Hematopoietic multipotent progenitor cell (in vitro differentiated cells): ENCODE data around the gene LAMTOR2. TPM values are rescaled to one million over a fixed set of nuclear protein-coding genes. Genes with fewer than 3 reads are reported as not detected.
"Not testable (repeated sequence)": the region's sequence is repeated elsewhere in the genome, so short reads cannot be mapped to it uniquely, and the experiment has no call there.

Experiments used
- DNase-seq, 3 donors: peaks; one replicate each; pipeline ENCODE4 v3.0.0-alpha.2; 2011 to 2015; ENCODE audit warnings: low read depth in 2 of 3, low spot score in 2 of 3
- total RNA-seq: library from RNA; depleted of rRNA; stranded (reverse); fragments of >200 nt; gene quantifications from one replicate; pipeline ENCODE4 v1.2.3, GENCODE V29; 2012

The LAMTOR2 gene
- total RNA-seq: 68.1 TPM

DNA sequence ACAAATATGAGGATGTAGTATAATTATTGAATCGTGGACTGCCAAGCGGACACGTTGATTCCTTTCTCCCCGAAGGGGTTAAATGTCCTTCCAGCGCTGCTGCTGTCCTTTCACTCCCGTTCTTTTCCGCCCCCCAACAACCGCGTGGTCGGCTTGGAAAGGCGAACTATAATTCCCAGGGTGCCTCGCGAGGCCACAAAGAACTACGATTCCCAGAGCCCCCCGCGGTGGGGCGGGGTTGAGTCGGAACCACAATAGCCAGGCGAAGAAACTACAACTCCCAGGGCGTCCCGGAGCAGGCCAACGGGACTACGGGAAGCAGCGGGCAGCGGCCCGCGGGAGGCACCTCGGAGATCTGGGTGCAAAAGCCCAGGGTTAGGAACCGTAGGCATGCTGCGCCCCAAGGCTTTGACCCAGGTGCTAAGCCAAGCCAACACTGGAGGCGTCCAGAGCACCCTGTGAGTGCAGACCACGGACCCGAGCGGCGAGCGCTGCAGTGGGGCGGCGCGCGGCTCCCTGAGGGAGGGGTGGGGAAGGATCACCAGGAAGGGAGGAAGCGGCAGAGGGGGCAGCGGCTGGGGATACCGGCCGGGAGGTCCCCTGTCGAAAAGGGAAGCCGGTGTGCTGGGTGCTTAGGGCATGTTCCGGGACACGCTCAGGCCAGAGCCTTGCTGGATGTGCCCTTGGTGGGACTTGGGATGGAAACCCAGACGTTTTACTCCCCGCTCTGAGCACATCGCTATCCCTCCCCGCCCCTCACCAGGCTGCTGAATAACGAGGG, at the start of gene LAMTOR2:
LAMTOR2 (plus strand) TSS at position 283 of the 781 bp plus-strand sequence; CDS start at position 391, 108 bp downstream.
- peak; percentile 79 to 97 (median 94) for DNase-seq

DNA sequence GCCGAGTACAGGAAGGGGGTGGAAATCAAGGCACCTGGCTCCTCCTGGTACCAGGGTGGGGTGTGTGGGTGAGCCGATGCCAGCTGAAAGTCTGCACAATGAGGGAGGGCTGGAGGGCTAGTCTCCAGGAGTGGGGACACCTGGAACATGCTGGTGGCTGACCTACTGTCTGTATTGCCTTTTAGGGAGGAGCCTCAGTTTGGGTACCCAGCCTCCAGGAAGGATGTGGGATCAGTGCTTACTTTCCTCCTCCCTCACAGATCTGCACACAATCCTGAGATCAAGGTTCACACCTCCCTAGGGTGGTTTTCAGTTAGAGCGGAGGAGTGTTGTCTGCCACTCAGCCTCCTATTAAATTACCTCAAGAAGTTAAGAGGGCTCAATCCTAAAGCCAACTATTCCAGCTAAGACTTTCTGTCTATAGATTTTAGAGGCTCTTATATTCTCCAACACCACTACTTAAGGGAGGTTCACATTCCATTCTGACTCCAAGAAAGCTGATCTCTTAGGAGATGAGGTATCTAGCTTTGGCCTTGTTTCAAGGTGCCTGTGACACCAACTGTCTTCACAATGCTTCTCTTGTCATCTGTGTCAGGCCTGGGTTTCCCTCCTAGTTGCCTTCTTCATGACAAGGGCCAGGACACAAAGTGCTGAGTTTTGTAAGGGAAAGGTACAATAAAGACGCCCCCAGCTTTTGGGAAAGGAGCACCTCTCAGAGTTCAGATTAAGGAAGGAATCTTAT, 49.6 kb upstream of the LAMTOR2 start:
- no peak for DNase-seq

DNA sequence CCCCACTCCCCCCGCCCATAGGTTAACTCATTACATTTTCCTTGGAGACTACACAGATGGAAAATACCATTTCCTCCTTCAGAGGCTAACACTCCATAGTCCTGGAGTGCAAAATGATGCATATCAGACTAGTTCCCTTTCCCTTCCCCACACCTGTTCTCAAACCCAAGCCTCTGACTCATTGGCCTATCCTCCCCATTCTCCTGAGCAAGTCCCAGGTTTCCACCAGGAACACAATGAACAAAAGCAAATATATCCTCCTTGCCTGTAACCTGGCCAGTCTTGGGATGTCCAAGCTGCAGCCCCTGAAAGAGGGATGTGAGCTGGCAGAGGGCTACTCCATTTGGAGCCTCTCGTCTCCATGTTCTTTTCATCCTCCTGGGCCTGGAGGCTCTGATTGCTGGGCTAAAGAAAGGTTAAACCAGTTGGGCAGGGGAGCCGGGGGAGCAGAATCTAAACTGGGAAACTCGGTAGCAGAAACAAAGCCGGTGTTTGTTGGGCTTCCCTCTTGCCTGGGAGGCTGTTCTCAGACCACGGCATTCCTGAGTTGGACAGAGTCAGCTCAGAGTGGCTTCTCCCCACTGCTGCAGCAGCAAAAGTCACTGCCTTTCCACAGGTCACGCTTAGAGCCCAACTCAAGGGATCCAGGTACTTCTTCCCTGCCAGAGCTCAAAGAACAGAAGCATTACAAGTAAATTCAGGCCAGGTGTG, 47.8 kb upstream of the LAMTOR2 start:
- DNase-seq: no peak

DNA sequence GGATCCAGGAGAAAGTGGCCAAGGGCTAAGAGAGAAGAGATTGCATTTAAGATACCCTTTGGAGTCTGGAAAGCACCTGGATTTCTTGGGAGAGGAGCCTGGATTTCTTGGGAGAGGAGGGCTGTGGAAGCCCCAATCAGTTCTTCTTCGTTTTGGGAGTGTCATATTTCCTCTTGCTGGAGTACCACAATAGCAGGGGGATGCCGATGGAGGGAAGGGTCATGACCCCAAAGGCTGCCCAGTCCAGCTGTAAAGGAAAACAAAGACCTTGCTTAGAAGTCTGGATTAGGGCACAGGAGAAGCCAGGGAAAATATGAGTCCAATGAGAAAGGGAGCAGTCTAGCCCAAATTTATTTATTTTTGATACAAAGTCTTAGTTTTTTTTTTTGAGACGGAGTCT, 45.2 kb upstream of the LAMTOR2 start:
- no peak for DNase-seq

DNA sequence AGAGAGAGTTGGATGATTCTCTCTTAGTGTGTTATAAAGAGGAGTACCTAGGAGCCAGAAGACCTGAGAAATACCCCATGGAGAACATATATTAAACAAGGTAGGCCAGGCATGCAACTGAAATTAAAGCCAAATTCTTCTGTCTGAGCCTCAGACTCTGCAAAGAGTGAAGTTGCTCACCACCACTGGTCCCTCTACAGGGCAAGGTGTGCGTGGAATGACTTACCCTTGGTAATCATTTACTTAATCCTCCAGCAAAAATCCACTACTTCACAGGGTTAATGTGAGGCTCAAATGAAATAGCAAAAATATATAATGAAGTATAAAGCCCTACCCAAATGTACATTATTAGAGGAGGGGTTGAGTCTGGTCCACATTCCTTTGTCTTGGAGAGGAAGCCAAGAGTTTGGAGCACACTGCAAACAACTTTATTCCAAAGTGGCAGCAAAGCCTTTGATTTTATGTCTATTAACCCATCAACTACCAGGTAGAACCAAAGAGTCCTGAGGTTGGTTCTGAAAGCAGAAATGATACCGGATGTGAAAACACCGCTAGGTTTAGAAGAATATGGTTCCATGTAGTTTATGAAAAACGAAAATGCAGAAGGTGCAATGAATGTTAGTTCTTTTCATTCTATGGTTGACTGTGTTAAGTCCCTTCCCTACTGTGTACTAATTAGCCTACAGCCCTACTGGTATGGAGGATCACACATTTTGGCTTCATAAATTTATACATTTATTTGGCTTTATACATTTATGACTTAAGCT, 42.3 kb upstream of the LAMTOR2 start:
- no peak for DNase-seq

DNA sequence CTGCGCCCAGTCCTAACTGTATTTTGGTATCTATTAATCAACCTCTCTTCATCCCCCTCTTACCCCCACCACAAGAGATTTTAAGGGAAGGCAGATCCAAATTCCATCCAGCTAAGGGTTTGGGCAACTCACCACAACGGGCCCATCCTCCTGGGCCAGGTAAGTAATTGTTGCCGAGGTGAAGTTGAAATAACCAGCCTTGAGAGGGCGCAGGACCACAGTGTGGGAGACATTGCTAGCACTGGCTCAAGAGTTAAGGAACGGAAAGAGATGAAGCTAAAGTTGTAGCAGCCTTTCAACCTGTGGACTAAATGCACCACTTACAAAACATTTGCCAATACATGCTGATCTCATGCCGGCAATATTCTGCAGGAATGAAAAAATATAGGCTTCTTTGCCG, 39.8 kb upstream of the LAMTOR2 start:
- no peak for DNase-seq

DNA sequence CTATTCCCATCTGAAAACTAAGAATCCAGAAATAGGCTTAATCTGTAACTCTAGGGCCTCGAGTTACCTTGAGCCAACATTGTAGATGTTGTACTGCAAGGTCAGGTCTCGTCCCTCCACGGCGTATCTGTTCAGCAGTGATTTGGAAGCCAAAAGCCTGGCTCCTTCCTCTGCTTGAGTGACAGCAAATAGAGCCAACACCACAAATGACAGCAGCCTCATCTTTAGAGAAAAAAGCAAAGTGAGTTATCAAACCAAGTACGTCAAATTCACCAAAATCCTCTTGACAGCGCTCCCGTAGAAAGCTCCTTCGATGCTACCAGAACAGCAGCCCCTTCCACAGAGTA, 34.7 kb upstream of the LAMTOR2 start:
- DNase-seq: no peak

DNA sequence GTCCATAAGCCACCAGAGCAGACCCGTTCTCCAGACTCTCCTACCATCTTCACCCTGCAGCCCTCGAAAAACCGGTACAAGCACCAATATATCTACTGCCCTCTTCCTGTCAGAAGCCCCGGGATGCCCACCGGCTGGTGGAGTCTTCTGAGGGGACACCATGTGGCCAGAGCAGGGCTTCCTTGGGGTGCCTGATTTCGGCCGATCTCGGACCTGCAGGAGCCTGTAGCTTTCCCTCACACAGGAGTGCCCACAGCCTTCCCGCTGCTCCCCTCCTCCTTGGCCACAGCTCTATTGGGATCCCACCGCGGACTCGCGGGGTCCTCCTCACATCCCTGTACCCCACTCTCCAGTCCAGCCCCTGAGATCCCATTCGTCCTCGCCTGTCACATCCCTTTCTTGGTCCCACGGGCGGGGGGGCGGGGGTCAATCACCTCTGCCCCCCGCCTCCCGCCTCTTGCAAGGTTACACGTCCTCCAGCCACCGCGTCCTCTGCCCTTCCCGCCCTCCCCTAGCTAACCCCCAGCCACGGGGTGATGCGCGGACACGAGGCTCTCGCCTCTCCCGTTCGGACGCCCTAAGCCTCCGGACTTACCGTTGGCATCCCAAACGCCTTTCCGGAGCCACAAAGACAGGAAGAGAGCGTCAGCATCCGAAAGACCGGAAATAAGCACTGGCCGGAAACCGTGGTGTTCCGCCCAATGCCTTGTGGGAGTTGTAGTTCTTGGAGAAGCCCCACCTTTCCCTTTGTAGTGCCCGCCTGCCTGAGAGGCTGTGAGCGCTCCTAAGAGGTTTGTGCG, 34.1 kb upstream of the LAMTOR2 start, which contains the start of gene SSR2:
SSR2 (minus strand) TSS at position 659 of the 800 bp plus-strand sequence. CDS start 784 bp downstream, outside the sequence.
- peak; percentile 69 to 89 (median 81) for DNase-seq

DNA sequence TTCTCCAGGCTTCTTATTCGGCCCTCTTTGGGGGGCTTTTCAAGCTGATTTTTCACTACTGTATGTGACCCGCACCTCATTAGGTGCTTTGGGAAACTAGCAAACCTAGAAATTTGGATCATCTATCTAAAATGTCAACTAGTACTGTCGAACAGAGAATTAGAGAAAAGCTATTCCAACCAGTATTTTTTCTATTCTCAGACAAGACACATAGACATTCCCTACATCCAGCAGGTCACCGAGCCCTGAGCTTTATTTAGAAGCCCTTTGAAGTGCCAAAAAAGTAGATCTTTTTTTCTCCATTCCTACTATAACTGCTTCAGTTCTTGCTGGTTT, 33.5 kb upstream of the LAMTOR2 start:
- no peak for DNase-seq

DNA sequence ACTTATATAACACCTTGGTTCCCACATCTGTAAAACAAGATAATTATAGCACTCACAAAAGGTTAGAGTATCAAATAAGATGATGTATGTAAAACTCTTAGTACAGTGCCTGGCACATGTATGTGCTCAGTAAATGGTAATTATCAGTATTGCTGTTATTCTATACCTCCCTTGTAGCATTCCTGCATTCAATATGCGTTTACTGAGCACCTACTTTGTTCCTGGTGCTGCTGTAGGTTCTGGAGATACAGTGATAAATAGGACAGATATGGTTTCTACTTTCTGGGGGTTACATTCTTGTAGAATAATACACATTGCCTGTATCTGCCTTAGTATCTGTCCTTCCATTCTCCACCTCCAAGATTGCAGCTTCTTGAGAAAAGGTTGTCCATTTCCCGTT, 32.6 kb upstream of the LAMTOR2 start:
- DNase-seq: no peak

DNA sequence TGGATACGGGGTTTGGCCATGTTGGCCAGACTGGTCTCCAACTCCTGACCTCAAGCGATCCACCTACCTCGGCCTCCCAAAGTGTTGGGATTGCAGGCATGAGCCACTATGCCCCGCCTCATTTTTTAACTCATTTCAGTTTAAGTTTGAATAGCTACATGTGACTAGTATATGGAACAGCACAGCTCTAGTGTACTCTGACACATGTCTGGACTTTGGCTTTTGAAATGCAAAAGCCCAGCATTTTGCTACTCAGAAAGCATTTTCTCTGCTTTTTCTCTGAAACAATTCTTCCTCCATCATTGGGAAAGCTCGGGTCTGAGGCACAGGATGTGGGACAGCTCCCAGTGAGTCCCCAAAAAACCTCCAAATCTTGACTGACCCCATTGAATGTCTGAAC, 29.8 kb upstream of the LAMTOR2 start:
- no peak for DNase-seq

DNA sequence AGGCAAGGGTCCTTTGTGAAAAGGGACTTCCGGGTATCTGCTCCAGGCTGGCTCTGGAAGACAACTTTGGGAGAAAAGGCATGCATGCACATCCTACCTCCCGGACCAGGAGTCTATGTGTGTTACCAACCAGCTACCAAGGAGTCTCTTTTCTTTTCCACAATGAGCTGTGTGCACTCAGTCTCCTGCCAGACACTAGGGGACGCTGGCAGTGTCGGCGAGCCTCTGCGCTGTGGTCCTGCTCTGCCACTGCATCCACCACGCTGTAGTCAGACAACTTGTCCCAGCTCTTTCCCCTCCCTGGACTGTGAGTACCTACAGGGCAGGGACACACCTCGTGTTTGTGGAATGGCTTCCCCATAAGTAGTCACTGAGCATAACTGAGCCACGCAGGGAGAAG, 28.7 kb upstream of the LAMTOR2 start:
- DNase-seq: peak in 2 of 3 donors; percentile 59 to 77

DNA sequence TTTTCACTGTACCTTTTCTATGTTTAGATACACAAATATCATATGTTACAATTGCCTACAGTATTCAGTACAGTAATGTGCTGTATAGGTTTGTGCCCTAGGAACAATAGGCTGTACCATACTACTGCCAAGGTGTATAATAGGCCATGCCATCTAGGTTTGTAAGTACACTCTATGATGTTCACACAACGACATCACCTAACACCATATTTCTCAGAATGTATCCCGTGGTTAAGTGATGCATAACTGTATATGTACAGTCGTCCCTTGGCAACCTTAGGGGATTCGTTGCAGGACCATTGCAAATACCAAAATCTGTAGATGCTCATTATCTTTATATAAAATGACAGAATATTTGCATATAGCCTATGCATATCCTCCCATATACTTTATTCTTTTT, 28.0 kb upstream of the LAMTOR2 start:
- no peak for DNase-seq

DNA sequence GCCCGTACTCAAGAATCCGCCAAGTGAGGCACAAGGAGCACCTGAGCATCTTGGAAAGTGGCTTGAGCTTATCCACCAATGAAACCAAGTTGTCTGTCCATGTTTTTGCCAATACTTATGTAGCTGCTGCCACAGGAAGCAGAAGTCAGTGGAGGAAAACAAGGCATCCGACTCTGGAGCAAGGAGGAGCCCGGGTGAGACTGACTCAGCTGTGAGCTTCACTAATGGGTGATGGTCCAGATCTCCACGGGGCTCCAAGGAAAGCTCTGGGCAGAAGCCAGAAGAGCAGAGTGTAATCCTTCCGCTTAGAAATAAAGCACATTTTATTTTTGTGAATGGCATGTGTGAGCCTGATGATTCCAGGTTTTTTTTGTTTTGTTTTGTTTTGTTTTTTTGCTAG, 21.6 kb upstream of the LAMTOR2 start:
- DNase-seq: no peak

DNA sequence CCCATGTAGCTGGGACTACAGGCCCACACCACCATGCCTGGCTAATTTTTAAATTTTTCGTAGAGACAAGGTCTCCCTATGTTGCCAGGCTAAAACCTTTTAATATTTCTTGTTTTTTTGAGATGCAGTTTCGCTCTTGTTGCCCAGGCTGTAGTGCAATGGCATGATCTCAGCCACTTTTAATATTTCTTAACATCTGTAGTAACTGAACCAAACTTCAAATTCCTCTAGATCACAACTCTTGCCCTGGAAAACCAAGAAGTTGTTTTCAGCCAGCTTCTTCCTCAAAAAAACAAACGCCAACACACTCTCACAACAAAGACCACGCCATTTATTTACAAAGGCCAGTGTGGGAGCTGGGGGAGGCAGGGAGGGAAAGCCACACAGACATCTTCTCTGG, 19.6 kb upstream of the LAMTOR2 start:
- DNase-seq: not testable (repeated sequence)

DNA sequence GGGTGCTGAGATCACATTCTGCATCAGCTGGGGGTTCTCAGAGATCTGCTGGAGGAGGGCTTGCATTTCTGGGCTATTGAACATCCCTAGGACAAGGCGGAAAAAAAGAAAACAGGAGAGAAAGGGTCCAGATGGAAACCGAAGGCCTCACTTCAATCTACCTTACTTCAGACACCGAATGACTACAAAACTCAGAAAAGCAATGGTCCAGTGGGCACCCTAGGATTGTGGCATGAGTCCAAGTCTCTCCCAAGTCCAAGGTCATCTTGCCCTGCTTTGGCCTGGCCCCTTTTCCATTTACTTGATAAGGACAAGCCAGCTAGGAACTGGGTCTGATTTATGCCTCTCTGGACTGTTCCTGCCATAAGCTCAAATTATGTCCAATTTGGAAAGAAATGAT, 11.8 kb upstream of the LAMTOR2 start:
- DNase-seq: no peak

DNA sequence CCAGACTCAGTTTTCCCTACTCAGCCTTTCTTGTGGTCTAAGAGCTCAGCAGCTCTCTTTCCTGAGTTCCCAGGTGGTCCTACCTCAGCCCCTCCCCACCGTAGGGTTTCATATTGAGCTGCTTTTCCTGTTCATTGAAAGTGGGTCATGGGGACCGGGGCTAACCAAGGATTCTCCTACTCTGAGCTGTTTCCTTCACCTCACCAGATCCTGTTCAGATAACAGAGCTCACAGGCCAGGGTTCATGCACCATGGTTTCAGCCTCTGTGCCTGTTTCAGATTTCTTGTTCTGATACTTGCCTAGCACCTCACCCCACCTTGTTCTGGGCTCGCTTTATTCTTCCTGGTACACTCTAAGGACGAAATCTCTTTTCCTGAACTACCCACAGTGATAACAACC, 9.5 kb upstream of the LAMTOR2 start:
- no peak for DNase-seq

DNA sequence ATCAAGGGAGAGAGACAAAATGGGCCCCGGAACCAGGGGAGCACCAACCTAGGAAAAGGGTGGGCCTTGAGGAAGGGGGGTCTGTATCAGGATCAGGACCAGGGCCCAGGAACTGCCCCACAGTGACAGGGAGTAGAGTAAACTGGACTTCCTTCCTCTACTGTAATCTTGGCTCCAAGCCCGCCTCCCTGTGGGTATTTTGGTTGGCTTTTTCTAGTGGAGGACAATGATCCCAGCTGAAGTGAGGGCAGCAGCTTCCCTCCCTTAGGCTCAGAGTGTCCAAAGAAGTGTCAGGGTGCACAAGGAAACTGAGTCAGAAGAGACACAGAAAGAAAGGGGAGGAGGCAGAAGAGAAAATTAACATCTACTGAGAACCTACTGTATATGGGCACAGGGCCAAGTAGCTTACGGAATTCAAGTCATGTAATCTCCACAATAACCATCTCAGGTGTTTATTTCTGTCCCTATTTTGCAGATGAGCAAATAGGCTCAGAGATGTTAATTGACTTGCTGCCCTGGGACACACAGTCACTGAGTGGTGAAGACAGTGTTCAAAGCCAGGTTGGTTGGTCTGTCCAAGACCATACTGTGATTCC, 5.8 kb upstream of the LAMTOR2 start:
- DNase-seq: no peak

DNA sequence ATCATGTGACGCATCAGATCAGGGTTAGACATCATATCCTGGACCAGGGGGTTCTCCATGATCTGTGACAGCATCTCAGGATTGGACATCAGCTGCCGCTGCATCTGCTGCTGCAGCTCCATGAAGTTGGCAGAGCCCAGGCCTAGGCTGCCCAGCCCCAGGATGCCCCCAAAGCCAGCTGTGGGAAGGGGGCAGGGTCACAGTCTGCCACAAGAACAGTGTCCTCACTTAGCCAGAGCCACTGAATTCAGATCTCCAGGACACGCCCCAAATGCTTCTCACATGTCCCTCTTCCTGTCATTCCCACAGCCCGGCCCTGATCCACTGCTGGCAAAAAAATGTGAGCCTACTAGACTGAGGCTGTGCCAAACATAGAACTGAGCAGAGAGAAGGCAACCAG, 4.2 kb upstream of the LAMTOR2 start:
- DNase-seq: no peak
